Measurements from ENCODE around the gene TMEM178B.

TMEM178B gene

DNA sequence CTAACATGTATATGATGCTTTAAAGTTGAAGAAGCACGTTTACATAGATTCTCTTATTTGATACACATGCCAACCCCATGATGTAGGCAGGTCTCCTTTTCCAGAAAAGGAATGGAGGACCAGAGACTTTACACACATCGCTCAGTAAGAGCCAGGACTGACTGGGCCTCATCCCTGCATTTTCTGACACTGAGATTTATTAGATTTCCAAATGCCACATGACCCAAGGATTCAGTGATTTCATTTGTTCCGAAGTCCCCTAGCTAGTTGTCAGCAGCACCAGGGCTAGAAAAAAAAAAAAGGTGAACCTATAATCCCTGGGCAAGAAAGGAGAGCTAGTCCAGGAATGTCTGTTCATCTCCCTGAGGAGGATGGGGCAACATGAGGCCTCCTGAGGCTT lies 334.0 kb downstream of the TMEM178B start:
- no peak overlapping the region for H3K4me3 Mint-ChIP-seq
- no peaks in the 10 kb centered on the region for H3K9me3 Mint-ChIP-seq
- TF ChIP-seq, protein P1, sequence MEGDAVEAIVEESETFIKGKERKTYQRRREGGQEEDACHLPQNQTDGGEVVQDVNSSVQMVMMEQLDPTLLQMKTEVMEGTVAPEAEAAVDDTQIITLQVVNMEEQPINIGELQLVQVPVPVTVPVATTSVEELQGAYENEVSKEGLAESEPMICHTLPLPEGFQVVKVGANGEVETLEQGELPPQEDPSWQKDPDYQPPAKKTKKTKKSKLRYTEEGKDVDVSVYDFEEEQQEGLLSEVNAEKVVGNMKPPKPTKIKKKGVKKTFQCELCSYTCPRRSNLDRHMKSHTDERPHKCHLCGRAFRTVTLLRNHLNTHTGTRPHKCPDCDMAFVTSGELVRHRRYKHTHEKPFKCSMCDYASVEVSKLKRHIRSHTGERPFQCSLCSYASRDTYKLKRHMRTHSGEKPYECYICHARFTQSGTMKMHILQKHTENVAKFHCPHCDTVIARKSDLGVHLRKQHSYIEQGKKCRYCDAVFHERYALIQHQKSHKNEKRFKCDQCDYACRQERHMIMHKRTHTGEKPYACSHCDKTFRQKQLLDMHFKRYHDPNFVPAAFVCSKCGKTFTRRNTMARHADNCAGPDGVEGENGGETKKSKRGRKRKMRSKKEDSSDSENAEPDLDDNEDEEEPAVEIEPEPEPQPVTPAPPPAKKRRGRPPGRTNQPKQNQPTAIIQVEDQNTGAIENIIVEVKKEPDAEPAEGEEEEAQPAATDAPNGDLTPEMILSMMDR (IDR thresholded peaks at IDR 0.05; ENCODE audit: unreplicated experiment in 3 of 3) = no peak
- H3K27ac Mint-ChIP-seq = no peak overlapping the region
- peaks cover 4% of the 10 kb centered on the region for H3K27me3 Mint-ChIP-seq (ENCODE audit: low read depth)
- H3K36me3 Mint-ChIP-seq (ENCODE audit: low read depth) = no peaks in the 10 kb centered on the region
- H3K4me1 Mint-ChIP-seq = peaks cover 4% of the 10 kb centered on the region

DNA sequence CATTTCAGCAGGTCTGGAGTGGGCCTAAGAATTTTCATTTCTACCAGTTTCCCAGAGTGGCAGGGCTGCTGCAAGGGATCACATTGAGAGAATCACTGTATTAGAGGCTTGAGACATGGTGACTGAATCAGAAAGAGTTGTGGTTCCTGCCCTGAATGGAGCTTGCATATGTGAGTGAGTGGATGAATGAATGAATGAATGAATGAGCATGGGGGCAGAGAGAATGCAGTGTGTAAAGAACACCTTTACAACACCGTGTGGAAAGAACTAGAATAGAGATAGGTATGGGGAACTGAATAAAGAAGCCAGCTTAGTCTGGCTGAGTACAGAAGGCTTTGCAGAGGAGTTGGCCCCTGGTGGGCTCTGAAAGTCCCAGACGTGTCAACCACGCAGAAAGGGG lies 334.6 kb downstream of the TMEM178B start:
- Mint-ChIP-seq H3K9me3 (no peaks in the 10 kb centered on the region), H3K27me3 (ENCODE audit: low read depth) (peaks cover 4% of the 10 kb centered on the region), H3K4me1 (peaks cover 4% of the 10 kb centered on the region), H3K4me3 (no peak overlapping the region), H3K27ac (no peak overlapping the region), H3K36me3 (ENCODE audit: low read depth) (no peaks in the 10 kb centered on the region)
- TF ChIP-seq, protein P1 (IDR thresholded peaks at IDR 0.05; ENCODE audit: unreplicated experiment in 3 of 3) = no peak

DNA sequence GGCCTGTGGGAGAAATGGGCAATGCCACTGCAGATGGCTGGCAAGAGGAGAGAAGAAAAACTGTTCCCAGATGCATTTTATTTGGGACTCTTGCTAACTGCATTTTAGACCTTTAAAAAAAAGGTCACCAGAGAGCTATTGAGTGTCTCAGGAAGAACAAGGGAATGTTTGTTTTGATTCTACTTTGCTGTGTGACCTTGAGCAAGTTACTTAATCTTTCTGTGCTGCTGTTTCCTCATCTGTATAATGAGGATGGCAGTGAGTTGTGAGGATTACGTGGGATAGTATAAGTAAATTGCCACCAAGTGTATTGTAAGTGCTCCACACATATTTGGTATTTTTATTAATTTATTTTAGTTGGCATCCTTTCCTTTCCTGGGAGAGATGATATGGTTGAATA lies 335.4 kb downstream of the TMEM178B start:
- H3K9me3 Mint-ChIP-seq = no peaks in the 10 kb centered on the region
- TF ChIP-seq, protein P1 (IDR thresholded peaks at IDR 0.05; ENCODE audit: unreplicated experiment in 3 of 3) = no peak
- H3K36me3 Mint-ChIP-seq (ENCODE audit: low read depth) = no peaks in the 10 kb centered on the region
- no peak overlapping the region for H3K27ac Mint-ChIP-seq
- H3K27me3 Mint-ChIP-seq (ENCODE audit: low read depth) = peaks cover 4% of the 10 kb centered on the region
- peaks cover 4% of the 10 kb centered on the region for H3K4me1 Mint-ChIP-seq
- no peak overlapping the region for H3K4me3 Mint-ChIP-seq

DNA sequence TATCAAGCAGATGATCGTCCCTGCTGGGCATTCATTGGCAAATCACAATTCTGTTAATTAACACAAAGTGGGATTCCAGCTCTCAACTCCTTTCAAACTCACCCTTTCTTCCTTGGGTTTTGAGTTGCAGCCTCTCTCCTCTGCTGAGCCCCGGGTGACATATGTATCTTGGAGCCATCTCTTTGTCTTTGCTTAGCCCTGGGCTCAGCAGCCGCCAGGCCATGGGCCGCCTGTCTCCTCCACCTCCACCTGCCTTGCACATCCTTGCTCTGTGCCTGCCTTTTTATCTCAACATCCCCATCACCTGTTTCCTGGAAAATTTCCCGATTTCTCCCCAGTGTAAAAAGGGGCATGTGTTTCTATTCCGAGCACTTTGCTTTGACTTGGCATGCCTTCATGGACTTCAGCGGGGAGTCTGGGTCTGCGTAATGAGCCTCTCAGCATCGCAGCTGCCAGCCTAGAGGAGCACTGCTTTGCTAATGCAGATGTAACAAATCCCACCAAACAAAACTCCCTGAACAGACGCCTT lies 336.0 kb downstream of the TMEM178B start:
- TF ChIP-seq, protein P1 (IDR thresholded peaks at IDR 0.05; ENCODE audit: unreplicated experiment in 3 of 3) = no peak
- H3K4me3 Mint-ChIP-seq = no peak overlapping the region
- no peak overlapping the region for H3K27ac Mint-ChIP-seq
- no peaks in the 10 kb centered on the region for H3K36me3 Mint-ChIP-seq (ENCODE audit: low read depth)
- peaks cover 4% of the 10 kb centered on the region for H3K27me3 Mint-ChIP-seq (ENCODE audit: low read depth)
- peaks cover 4% of the 10 kb centered on the region for H3K4me1 Mint-ChIP-seq
- no peaks in the 10 kb centered on the region for H3K9me3 Mint-ChIP-seq

DNA sequence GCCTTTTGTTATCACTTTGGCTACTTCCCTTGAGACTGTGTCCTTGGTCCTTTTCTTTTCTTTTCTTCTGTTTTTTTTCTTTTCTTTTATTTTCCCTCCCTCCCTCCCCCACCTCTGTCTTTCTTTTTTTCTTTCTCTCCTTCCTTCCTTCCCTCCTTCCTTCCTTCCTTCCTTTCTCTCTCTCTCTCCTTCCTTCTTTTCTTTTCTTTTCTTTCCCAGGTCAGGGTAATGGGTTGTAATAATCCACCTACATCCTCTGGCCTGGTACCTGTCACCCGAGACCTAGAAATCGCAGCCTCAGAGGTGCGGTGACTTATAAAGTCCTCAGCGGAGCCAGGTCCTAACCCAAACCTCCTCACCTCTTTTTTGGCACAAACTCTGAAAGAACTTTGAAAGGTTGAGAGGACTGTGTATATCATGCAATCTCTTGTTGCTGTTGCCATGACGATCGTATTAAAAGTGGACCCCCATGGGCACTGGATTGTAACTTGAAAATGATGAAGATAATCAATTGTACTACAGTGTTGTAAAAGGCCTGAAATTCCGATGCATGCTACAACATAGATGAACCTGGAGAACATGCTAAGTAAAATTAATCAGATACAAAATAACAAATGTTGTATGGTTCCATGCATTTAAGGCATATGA lies 336.6 kb downstream of the TMEM178B start:
- TF ChIP-seq, protein P1 (IDR thresholded peaks at IDR 0.05; ENCODE audit: unreplicated experiment in 3 of 3) = no peak
- Mint-ChIP-seq H3K9me3 (no peaks in the 10 kb centered on the region), H3K4me3 (no peak overlapping the region), H3K27me3 (ENCODE audit: low read depth) (peaks cover 4% of the 10 kb centered on the region), H3K4me1 (peaks cover 4% of the 10 kb centered on the region), H3K36me3 (ENCODE audit: low read depth) (no peaks in the 10 kb centered on the region), H3K27ac (no peak overlapping the region)

DNA sequence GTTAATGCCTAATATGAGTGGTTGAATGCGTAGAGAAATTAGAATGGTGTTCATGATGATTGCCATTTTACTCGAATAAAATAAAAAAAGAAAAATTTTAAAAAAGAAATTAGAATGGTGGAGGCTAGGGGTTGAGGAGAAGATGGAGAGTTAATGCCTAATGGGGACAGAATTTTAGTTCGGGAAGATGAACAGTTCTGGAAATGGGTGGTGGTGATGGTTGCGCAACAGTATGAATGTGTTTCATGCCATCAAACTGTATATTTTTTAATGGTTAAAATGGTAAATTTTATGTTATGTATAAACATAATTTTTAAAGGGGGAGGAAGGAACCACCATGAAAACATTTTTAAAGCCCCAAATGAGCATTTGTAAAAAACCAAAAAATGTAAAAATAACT lies 337.3 kb downstream of the TMEM178B start:
- no peaks in the 10 kb centered on the region for H3K9me3 Mint-ChIP-seq
- no peak overlapping the region for H3K27ac Mint-ChIP-seq
- TF ChIP-seq, protein P1 (IDR thresholded peaks at IDR 0.05; ENCODE audit: unreplicated experiment in 3 of 3) = no peak
- H3K36me3 Mint-ChIP-seq (ENCODE audit: low read depth) = no peaks in the 10 kb centered on the region
- no peak overlapping the region for H3K4me3 Mint-ChIP-seq
- peaks cover 4% of the 10 kb centered on the region for H3K27me3 Mint-ChIP-seq (ENCODE audit: low read depth)
- H3K4me1 Mint-ChIP-seq = peaks cover 4% of the 10 kb centered on the region
